GM12875 (cell line): ENCODE results near the gene SH2D3C.

Source experiments
- H3K4me3 ChIP-seq: one replicate; pipeline ENCODE4 v1.5.1; 2011; ENCODE audit warnings: low read depth, low read length, control low read depth
- CTCF ChIP-seq: IDR thresholded peaks from 2 replicates; pipeline ENCODE4 v1.5.1; 2011; ENCODE audit warnings: low read depth, mild to moderate bottlenecking, control low read depth, inconsistent platforms, low read length, moderate library complexity, borderline replicate concordance; ENCODE audit not compliant: insufficient read depth

Gene SH2D3C

GRCh38 chr9:127734247-127734746 is 44.2 kb downstream of the SH2D3C start:
- peak overlapping the region; percentile 63 for H3K4me3 ChIP-seq
- 0 out of 2 replicates have a peak, but pooled peaks have one; percentile 94 for TF ChIP-seq CTCF

GRCh38 chr9:127733614-127734013 is 44.9 kb downstream of the SH2D3C start:
- no peak overlapping the region for H3K4me3 ChIP-seq
- TF ChIP-seq CTCF, result no peak

- no peak for TF ChIP-seq CTCF
Observed at GRCh38 chr9:127732444-127732843, 46.0 kb downstream of the SH2D3C start.

GRCh38 chr9:127731938-127732337 is 46.5 kb downstream of the SH2D3C start:
- no peak for TF ChIP-seq CTCF
- no peak overlapping the region for H3K4me3 ChIP-seq

More at GRCh38 chr9:127732444-127732843, 46.0 kb downstream of the SH2D3C start:
- H3K4me3 ChIP-seq, result no peak overlapping the region

GRCh38 chr9:127730799-127731410 is 47.6 kb downstream of the SH2D3C start:
- no peak overlapping the region for H3K4me3 ChIP-seq

GRCh38 chr9:127730262-127730661 is 48.2 kb downstream of the SH2D3C start:
- TF ChIP-seq CTCF, result no peak
- no peak overlapping the region for H3K4me3 ChIP-seq

More at GRCh38 chr9:127730799-127731410, 47.6 kb downstream of the SH2D3C start:
- no peak for TF ChIP-seq CTCF
